ENCODE data around the gene LIPC. TPM values are rescaled to one million over a fixed set of nuclear protein-coding genes. Genes with fewer than 3 reads are reported as not detected.

LIPC gene
- total and polyA plus RNA-seq, 2 of the 4 experiments (the other 2 are of a cell fraction) = 0.07 TPM; not detected in 1

GRCh38 chr15:58551084-58551763, 119.4 kb downstream of the LIPC start:
- DNase-seq = no peak
- no peaks in the 10 kb centered on the region for H3K79me1 ChIP-seq (ENCODE audit: low read depth in 1 of 2, low read length in 2 of 2)
- peak overlapping the region; percentile 88 for H2BK5ac ChIP-seq (ENCODE audit: low read depth, low read length, poor library complexity, severe bottlenecking)
- H3K27ac ChIP-seq (ENCODE audit: insufficient read depth, low read length) = peak overlapping the region; percentile 53
- H2BK120ac ChIP-seq (ENCODE audit: low read depth, low read length) = peak overlapping the region; percentile 98
- H2AK5ac ChIP-seq (ENCODE audit: low read depth, low read length) = peak overlapping the region; percentile 90
- H3K14ac ChIP-seq (replicated peaks; ENCODE audit: low read depth, low read length) = peak overlapping the region; percentile 69
- no peak overlapping the region for H2AFZ ChIP-seq (replicated peaks; ENCODE audit: low read length, poor library complexity)
- peak overlapping the region; percentile 4 to 81; a peak in 2 of 4 replicates for H4K8ac ChIP-seq (ENCODE audit: low read depth in 2 of 2, low read length in 2 of 2)
- peak overlapping the region; percentile 77 for H4K91ac ChIP-seq (ENCODE audit: insufficient read depth, low read depth, low read length)
- H3K4me3 ChIP-seq (ENCODE audit: insufficient read depth, low read depth, low read length) = no peak overlapping the region
- POLR2A ChIA-PET (ENCODE audit: unreplicated experiment) = no interaction called here
- no peak; the same call in 1 of the 2 replicates for ATAC-seq (ENCODE audit: low read depth)
- peaks cover 6% of the 10 kb centered on the region; the same call in 1 of the 2 replicates for H3K27me3 ChIP-seq (ENCODE audit: control insufficient read depth, insufficient read depth, low read length)
- peak overlapping the region; percentile 31; the same call in 2 of the 3 replicates for H2BK15ac ChIP-seq (ENCODE audit: low read depth, low read length)
- 0 out of 2 replicates have a peak overlapping the region, but pooled peaks have one; percentile 0 for H3K56ac ChIP-seq (ENCODE audit: extremely low read depth, insufficient read depth, low read length)
- no peaks in the 10 kb centered on the region for H3K9me3 ChIP-seq (ENCODE audit: control insufficient read depth, insufficient read depth, low read length)
- H4K5ac ChIP-seq (ENCODE audit: low read depth, low read length) = peak overlapping the region; percentile 85
- CTCF ChIA-PET = no interaction called here
- in situ Hi-C loops (cut with MboI; ENCODE audit: low sequenced_read_pairs) (no loop called here), intact Hi-C loops (cut with micrococcal nuclease) (loop anchor here (5.0 kb wide), 1 partner anchor 164 kb away; no protein-coding TSS in a partner anchor), dilution Hi-C loops (cut with HindIII; ENCODE audit: low sequenced_read_pairs, unreplicated experiment) (no loop called here)
- no peak overlapping the region for H3K9ac ChIP-seq (ENCODE audit: low read depth, low read length)
- peaks cover 38% of the 10 kb centered on the region for H3K9me1 ChIP-seq (ENCODE audit: insufficient read depth, low read length)
- H3K4me2 ChIP-seq (ENCODE audit: low read depth, low read length) = peak overlapping the region; percentile 72
- no TSS peak for BruUV-seq (replicated peaks)
- no peak overlapping the region for H3K23ac ChIP-seq (ENCODE audit: low read depth, low read length)
- no peak overlapping the region for H2AK9ac ChIP-seq (replicated peaks; ENCODE audit: low read depth, low read length, poor library complexity)
- peak overlapping the region; percentile 81 for H2BK20ac ChIP-seq (ENCODE audit: low read depth, low read length)
- peaks cover 42% of the 10 kb centered on the region for H3K4me1 ChIP-seq (ENCODE audit: control insufficient read depth, insufficient read depth, low read length)
- peak overlapping the region; percentile 72 for H3K18ac ChIP-seq (ENCODE audit: low read depth, low read length)
- H3K4ac ChIP-seq (ENCODE audit: low read depth, low read length) = peak overlapping the region; percentile 87
- no peaks in the 10 kb centered on the region for H4K20me1 ChIP-seq (ENCODE audit: insufficient read depth, low read length)
- WGBS, 2 experiments (ENCODE audit: extremely low coverage in 2 of 2, insufficient read length in 1 of 2) = no CpG with 5 or more reads among the region's 10 CpGs
- no peaks in the 10 kb centered on the region for H3K36me3 ChIP-seq (ENCODE audit: control insufficient read depth, insufficient read depth, low read length)
- TF ChIP-seq MXI1 (IDR thresholded peaks at IDR 0.05; ENCODE audit: borderline replicate concordance, low read depth, low read length) (no peak), NFE2L2 (IDR thresholded peaks at IDR 0.05; ENCODE audit: low read depth, low read length) (no peak), CHD1 (IDR thresholded peaks at IDR 0.05; ENCODE audit: low read depth, low read length) (no peak), BHLHE40 (IDR thresholded peaks at IDR 0.05; ENCODE audit: low read depth, low read length) (no peak), RFX5 (IDR thresholded peaks at IDR 0.05; ENCODE audit: low read depth, low read length) (no peak), POLR2A (IDR thresholded peaks at IDR 0.05; ENCODE audit: low read depth, low read length) (no peak), FOS (IDR thresholded peaks at IDR 0.05; ENCODE audit: low read depth, low read length) (no peak), RCOR1 (IDR thresholded peaks at IDR 0.05; ENCODE audit: insufficient replicate concordance, low read length) (no peak), CTCF (conservative IDR thresholded peaks at IDR 0.05; ENCODE audit: low read depth, low read length) (no peak), MAFK (IDR thresholded peaks at IDR 0.05; ENCODE audit: low read depth, low read length) (no peak), MAZ (IDR thresholded peaks at IDR 0.05; ENCODE audit: borderline replicate concordance, low read depth, low read length) (no peak), RAD21 (IDR thresholded peaks at IDR 0.05; ENCODE audit: low read length) (no peak), CEBPB (IDR thresholded peaks at IDR 0.05; ENCODE audit: low read depth, low read length) (no peak)
- TF ChIP-seq, protein P1, sequence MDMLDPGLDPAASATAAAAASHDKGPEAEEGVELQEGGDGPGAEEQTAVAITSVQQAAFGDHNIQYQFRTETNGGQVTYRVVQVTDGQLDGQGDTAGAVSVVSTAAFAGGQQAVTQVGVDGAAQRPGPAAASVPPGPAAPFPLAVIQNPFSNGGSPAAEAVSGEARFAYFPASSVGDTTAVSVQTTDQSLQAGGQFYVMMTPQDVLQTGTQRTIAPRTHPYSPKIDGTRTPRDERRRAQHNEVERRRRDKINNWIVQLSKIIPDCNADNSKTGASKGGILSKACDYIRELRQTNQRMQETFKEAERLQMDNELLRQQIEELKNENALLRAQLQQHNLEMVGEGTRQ (IDR thresholded peaks at IDR 0.05; ENCODE audit: low read depth, low read length) = no peak
- TF ChIP-seq, protein P2, sequence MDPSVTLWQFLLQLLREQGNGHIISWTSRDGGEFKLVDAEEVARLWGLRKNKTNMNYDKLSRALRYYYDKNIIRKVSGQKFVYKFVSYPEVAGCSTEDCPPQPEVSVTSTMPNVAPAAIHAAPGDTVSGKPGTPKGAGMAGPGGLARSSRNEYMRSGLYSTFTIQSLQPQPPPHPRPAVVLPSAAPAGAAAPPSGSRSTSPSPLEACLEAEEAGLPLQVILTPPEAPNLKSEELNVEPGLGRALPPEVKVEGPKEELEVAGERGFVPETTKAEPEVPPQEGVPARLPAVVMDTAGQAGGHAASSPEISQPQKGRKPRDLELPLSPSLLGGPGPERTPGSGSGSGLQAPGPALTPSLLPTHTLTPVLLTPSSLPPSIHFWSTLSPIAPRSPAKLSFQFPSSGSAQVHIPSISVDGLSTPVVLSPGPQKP (IDR thresholded peaks at IDR 0.05; ENCODE audit: borderline replicate concordance, low read depth, low read length) = no peak

All from IMR-90 (cell line).